ENCODE measurements around the gene FUZ. TPM values are rescaled to one million over a fixed set of nuclear protein-coding genes. Genes with fewer than 3 reads are reported as not detected.

Gene FUZ
- total RNA-seq, 1 experiment from 2014 or later, result 10.9 TPM

DNA sequence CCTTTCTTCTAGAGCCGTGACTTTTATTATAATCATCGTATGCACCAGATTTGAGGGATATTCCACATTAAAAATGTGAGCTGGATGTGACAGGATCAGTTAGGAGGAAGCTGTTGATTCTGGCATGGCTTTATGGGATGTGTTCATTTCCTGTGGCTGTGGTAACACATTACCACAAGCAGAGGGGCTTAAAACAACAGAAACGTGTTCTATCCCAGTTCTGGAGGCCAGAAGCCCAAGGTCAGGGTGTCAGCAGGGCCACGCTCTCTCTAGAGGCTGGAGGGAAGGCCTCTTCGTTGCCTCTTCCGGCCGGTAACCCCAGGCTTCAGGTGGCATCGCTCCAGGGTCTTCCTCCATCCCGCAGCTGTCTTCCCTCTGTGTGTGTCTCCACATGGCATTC lies 19.5 kb upstream of the FUZ start:
- no peaks in the 10 kb centered on the region for H3K27me3 ChIP-seq (ENCODE audit: low read length)
- ATAC-seq, result no peak
- H2AFZ ChIP-seq (ENCODE audit: low read length), result no peak overlapping the region
- H3K36me3 ChIP-seq (ENCODE audit: low read depth, low read length), result peaks cover 26% of the 10 kb centered on the region; the same call in 1 of the 2 replicates
- H4K20me1 ChIP-seq (ENCODE audit: low read length), result no peaks in the 10 kb centered on the region
- no peak overlapping the region for H3K4me3 ChIP-seq (ENCODE audit: low read length)
- H3K4me1 ChIP-seq (ENCODE audit: insufficient read depth, low read length), result no peaks in the 10 kb centered on the region
- no peak for DNase-seq
- CTCF ChIA-PET, result no interaction called here
- no peaks in the 10 kb centered on the region for H3F3A ChIP-seq (ENCODE audit: low read length, unreplicated experiment)
- H3K9ac ChIP-seq (ENCODE audit: low read length), result no peak overlapping the region
- H3K4me2 ChIP-seq (ENCODE audit: low read length), result no peak overlapping the region
- TF ChIP-seq, protein P1, sequence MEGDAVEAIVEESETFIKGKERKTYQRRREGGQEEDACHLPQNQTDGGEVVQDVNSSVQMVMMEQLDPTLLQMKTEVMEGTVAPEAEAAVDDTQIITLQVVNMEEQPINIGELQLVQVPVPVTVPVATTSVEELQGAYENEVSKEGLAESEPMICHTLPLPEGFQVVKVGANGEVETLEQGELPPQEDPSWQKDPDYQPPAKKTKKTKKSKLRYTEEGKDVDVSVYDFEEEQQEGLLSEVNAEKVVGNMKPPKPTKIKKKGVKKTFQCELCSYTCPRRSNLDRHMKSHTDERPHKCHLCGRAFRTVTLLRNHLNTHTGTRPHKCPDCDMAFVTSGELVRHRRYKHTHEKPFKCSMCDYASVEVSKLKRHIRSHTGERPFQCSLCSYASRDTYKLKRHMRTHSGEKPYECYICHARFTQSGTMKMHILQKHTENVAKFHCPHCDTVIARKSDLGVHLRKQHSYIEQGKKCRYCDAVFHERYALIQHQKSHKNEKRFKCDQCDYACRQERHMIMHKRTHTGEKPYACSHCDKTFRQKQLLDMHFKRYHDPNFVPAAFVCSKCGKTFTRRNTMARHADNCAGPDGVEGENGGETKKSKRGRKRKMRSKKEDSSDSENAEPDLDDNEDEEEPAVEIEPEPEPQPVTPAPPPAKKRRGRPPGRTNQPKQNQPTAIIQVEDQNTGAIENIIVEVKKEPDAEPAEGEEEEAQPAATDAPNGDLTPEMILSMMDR (conservative IDR thresholded peaks at IDR 0.05; ENCODE audit: low read depth, low read length), result no peak
- no peak for TF ChIP-seq EZH2 (IDR thresholded peaks at IDR 0.05; ENCODE audit: low read length, unreplicated experiment)
- no peak for TF ChIP-seq EZH2phosphoT487 (IDR thresholded peaks at IDR 0.05; ENCODE audit: borderline replicate concordance, low read length)
- POLR2A ChIA-PET (ENCODE audit: unreplicated experiment), result interaction anchor here (0.6 kb wide), 1 partner anchor 305 kb away, joined by 6 read pairs; the partner anchor contains the start of gene RCN3
- intact Hi-C loops (cut with micrococcal nuclease), result no loop called here
- TSS peak; percentile 20 for BruUV-seq (replicated peaks)
- H3K27ac ChIP-seq (ENCODE audit: low read length), result no peak overlapping the region
- H3K9me2 ChIP-seq (replicated peaks; ENCODE audit: low read length), result no peaks in the 10 kb centered on the region
- no peaks in the 10 kb centered on the region for H3K9me3 ChIP-seq (ENCODE audit: low read length)
- H3K79me2 ChIP-seq (ENCODE audit: low read length), result no peaks in the 10 kb centered on the region

DNA sequence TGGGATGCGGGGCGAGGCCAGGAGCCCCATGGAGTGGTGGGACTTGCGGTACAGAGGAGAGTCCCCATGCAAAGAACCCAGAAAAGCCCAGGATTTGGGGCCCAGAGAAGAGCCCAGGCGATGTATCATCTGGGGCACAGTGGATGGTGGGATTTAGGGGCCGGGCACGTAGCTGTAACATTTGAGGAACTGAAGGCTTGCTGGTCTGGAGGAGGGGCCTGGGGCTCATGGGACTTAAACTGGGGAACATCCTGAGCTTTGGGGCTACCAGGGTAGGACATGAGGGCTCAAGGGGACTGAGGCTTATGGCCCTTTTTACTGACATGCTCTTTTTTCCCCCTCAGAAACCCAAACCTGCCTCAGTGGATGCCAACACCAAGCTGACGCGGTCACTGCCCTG lies 18.5 kb upstream of the FUZ start:
- intact Hi-C loops (cut with micrococcal nuclease), result no loop called here
- no peak for DNase-seq
- Histone ChIP-seq H3K9ac (ENCODE audit: low read length) (no peak overlapping the region), H2AFZ (ENCODE audit: low read length) (no peak overlapping the region), H3K27ac (ENCODE audit: low read length) (no peak overlapping the region), H3K36me3 (ENCODE audit: low read depth, low read length) (peaks cover 26% of the 10 kb centered on the region; the same call in 1 of the 2 replicates), H3K9me2 (replicated peaks; ENCODE audit: low read length) (no peaks in the 10 kb centered on the region), H3K4me1 (ENCODE audit: insufficient read depth, low read length) (no peaks in the 10 kb centered on the region), H3K79me2 (ENCODE audit: low read length) (no peaks in the 10 kb centered on the region), H3K4me3 (ENCODE audit: low read length) (no peak overlapping the region), H3K9me3 (ENCODE audit: low read length) (no peaks in the 10 kb centered on the region), H4K20me1 (ENCODE audit: low read length) (no peaks in the 10 kb centered on the region), H3K4me2 (ENCODE audit: low read length) (no peak overlapping the region), H3F3A (ENCODE audit: low read length, unreplicated experiment) (no peaks in the 10 kb centered on the region), H3K27me3 (ENCODE audit: low read length) (no peaks in the 10 kb centered on the region)
- no TSS peak for BruUV-seq (replicated peaks)
- ATAC-seq, result no peak
- TF ChIP-seq EZH2 (IDR thresholded peaks at IDR 0.05; ENCODE audit: low read length, unreplicated experiment), result no peak
- TF ChIP-seq, protein P1 (conservative IDR thresholded peaks at IDR 0.05; ENCODE audit: low read depth, low read length), result no peak
- no peak for TF ChIP-seq EZH2phosphoT487 (IDR thresholded peaks at IDR 0.05; ENCODE audit: borderline replicate concordance, low read length)
- ChIA-PET CTCF (no interaction called here), POLR2A (ENCODE audit: unreplicated experiment) (no interaction called here)

DNA sequence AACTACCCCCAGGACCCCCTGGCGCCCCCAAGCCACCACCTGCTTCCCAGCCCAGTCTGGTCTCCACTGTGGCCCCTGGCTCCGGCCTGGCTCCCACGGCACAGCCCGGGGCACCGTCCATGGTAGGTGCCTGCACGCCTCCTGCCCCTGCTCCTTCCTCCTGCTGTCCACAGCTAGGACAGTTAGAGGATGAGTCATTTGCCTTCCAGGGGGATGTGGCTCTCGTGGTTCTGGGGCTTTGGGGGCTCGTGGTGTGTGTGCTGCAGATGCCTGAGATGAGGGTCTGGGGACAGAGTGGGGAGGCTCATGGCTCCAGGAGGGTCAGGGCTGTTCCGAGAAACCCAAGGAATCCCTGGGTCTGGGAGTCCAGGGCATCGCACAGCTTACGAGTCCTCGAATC lies 17.7 kb upstream of the FUZ start:
- no peak overlapping the region for H3K9ac ChIP-seq (ENCODE audit: low read length)
- no peaks in the 10 kb centered on the region for H3K9me3 ChIP-seq (ENCODE audit: low read length)
- no peaks in the 10 kb centered on the region for H3K9me2 ChIP-seq (replicated peaks; ENCODE audit: low read length)
- no peaks in the 10 kb centered on the region; the same call in 1 of the 2 replicates for H3K79me2 ChIP-seq (ENCODE audit: low read length)
- intact Hi-C loops (cut with micrococcal nuclease), result no loop called here
- H3K4me2 ChIP-seq (ENCODE audit: low read length), result no peak overlapping the region
- ChIA-PET POLR2A (ENCODE audit: unreplicated experiment) (no interaction called here), CTCF (no interaction called here)
- TF ChIP-seq, protein P1 (conservative IDR thresholded peaks at IDR 0.05; ENCODE audit: low read depth, low read length), result no peak
- TF ChIP-seq EZH2phosphoT487 (IDR thresholded peaks at IDR 0.05; ENCODE audit: borderline replicate concordance, low read length), result no peak
- no peak for TF ChIP-seq EZH2 (IDR thresholded peaks at IDR 0.05; ENCODE audit: low read length, unreplicated experiment)
- BruUV-seq (replicated peaks), result no TSS peak
- H3K27me3 ChIP-seq (ENCODE audit: low read length), result no peaks in the 10 kb centered on the region
- DNase-seq (no peak), ATAC-seq (no peak; the same call in 1 of the 2 replicates)
- H4K20me1 ChIP-seq (ENCODE audit: low read length), result no peaks in the 10 kb centered on the region
- H2AFZ ChIP-seq (ENCODE audit: low read length), result no peak overlapping the region
- H3K4me1 ChIP-seq (ENCODE audit: insufficient read depth, low read length), result no peaks in the 10 kb centered on the region
- no peak overlapping the region for H3K4me3 ChIP-seq (ENCODE audit: low read length)
- no peak overlapping the region for H3K27ac ChIP-seq (ENCODE audit: low read length)
- H3K36me3 ChIP-seq (ENCODE audit: low read depth, low read length), result peaks cover 21% of the 10 kb centered on the region; the same call in 1 of the 2 replicates
- H3F3A ChIP-seq (ENCODE audit: low read length, unreplicated experiment), result no peaks in the 10 kb centered on the region

All from PC-3 (cell line).